SK-N-SH treated with all-trans-retinoic acid at 6 μM for 48 hours (cell line): ENCODE results near the gene DTNBP1.

ENCODE experiments used
- ARNTL ChIP-seq: fragments of 450-650 bp; formaldehyde crosslinking; IDR thresholded peaks from 2 replicates; pipeline ENCODE4 v1.5.0; 2020; ENCODE audit warnings: low read depth, mild to moderate bottlenecking, moderate library complexity, borderline replicate concordance
- PATZ1 ChIP-seq: fragments of 250-450 bp; sonication (Bioruptor Pico); IDR thresholded peaks from 2 replicates; pipeline ENCODE4 v1.8.0; 2020; ENCODE audit warnings: mild to moderate bottlenecking, moderate library complexity, borderline replicate concordance
- RARB ChIP-seq: fragments of 250-450 bp; sonication (Bioruptor Pico); IDR thresholded peaks from 2 replicates; pipeline ENCODE4 v1.8.0; 2021; ENCODE audit warnings: mild to moderate bottlenecking, moderate library complexity

- no peak for TF ChIP-seq ARNTL (CRISPR knock-in tag)
- no peak for TF ChIP-seq RARB (CRISPR knock-in tag)
- no peak for TF ChIP-seq PATZ1 (CRISPR knock-in tag)
Observed at GRCh38 chr6:15510536-15511247, 152.1 kb downstream of the DTNBP1 start.
